SJCRH30 (cell line): Measurements from ENCODE around the gene COL4A6. TPM values are rescaled to one million over a fixed set of nuclear protein-coding genes. Genes with fewer than 3 reads are reported as not detected.

Source experiments
- DNase-seq, 2 experiments: peaks; one replicate each; pipeline ENCODE4 v3.0.0-alpha.2; 2015 to 2020
- H3K27ac ChIP-seq: fragments of 250-450 bp; sonication (Bioruptor Pico); 2 replicates; pipeline ENCODE4 v1.5.1; 2020; ENCODE audit warnings: mild to moderate bottlenecking, moderate library complexity
- H3K27me3 ChIP-seq: fragments of 250-450 bp; sonication (Bioruptor Pico); 2 replicates; pipeline ENCODE4 v1.5.1; 2020; ENCODE audit warnings: mild to moderate bottlenecking, moderate library complexity
- H3K36me3 ChIP-seq: fragments of 250-450 bp; sonication (Bioruptor Pico); 2 replicates; pipeline ENCODE4 v1.5.1; 2020; ENCODE audit warnings: mild to moderate bottlenecking, moderate library complexity
- H3K4me1 ChIP-seq: fragments of 250-450 bp; sonication (Bioruptor Pico); 2 replicates; pipeline ENCODE4 v1.5.1; 2020; ENCODE audit warnings: mild to moderate bottlenecking, moderate library complexity
- H3K4me3 ChIP-seq: fragments of 250-450 bp; sonication (Bioruptor Pico); 2 replicates; pipeline ENCODE4 v1.5.1; 2020; ENCODE audit warnings: mild to moderate bottlenecking, moderate library complexity
- H3K9me3 ChIP-seq: fragments of 250-450 bp; sonication (Bioruptor Pico); replicated peaks from 2 replicates; pipeline ENCODE4 v1.5.1; 2020; ENCODE audit warnings: mild to moderate bottlenecking, moderate library complexity
- total RNA-seq: library from RNA; depleted of rRNA; stranded (reverse); fragments of >200 nt; shearing (Covaris generic); gene quantifications from 2 replicates; pipeline ENCODE4 v1.2.3, GENCODE V29; 2014; rRNA removed

The COL4A6 gene
- total RNA-seq, 1 experiment from 2014 or later = 0.18 TPM

GRCh38 chrX:108126661-108127060 lies 311.6 kb downstream of the COL4A6 start:
- Histone ChIP-seq H3K9me3 (no peaks in the 10 kb centered on the region), H3K27me3 (no peaks in the 10 kb centered on the region), H3K4me3 (no peak overlapping the region), H3K4me1 (no peaks in the 10 kb centered on the region; the same call in 1 of the 2 replicates), H3K36me3 (no peaks in the 10 kb centered on the region), H3K27ac (no peak overlapping the region)
- no peak for DNase-seq

GRCh38 chrX:108123591-108124366 lies 314.4 kb downstream of the COL4A6 start:
- Histone ChIP-seq H3K27ac (no peak overlapping the region), H3K4me1 (no peaks in the 10 kb centered on the region; the same call in 1 of the 2 replicates), H3K36me3 (no peaks in the 10 kb centered on the region), H3K4me3 (no peak overlapping the region), H3K9me3 (no peaks in the 10 kb centered on the region), H3K27me3 (no peaks in the 10 kb centered on the region)
- no peak for DNase-seq

GRCh38 chrX:108122748-108123147 lies 315.5 kb downstream of the COL4A6 start:
- H3K4me3 ChIP-seq = no peak overlapping the region
- H3K36me3 ChIP-seq = no peaks in the 10 kb centered on the region
- peak; percentile 51 to 70 for DNase-seq
- no peaks in the 10 kb centered on the region; the same call in 1 of the 2 replicates for H3K4me1 ChIP-seq
- H3K9me3 ChIP-seq = no peaks in the 10 kb centered on the region
- no peaks in the 10 kb centered on the region for H3K27me3 ChIP-seq
- H3K27ac ChIP-seq = peak overlapping the region; percentile 35

GRCh38 chrX:108121291-108121690 lies 316.9 kb downstream of the COL4A6 start:
- Histone ChIP-seq H3K4me1 (peaks cover 4% of the 10 kb centered on the region; the same call in 1 of the 2 replicates), H3K27me3 (no peaks in the 10 kb centered on the region), H3K9me3 (no peaks in the 10 kb centered on the region), H3K36me3 (no peaks in the 10 kb centered on the region), H3K4me3 (no peak overlapping the region), H3K27ac (no peak overlapping the region)
- no peak for DNase-seq

- Histone ChIP-seq H3K36me3 (no peaks in the 10 kb centered on the region), H3K27ac (no peak overlapping the region; the same call in 1 of the 2 replicates), H3K27me3 (no peaks in the 10 kb centered on the region), H3K4me1 (peaks cover 4% of the 10 kb centered on the region; the same call in 1 of the 2 replicates), H3K4me3 (no peak overlapping the region), H3K9me3 (no peaks in the 10 kb centered on the region)
- DNase-seq = peak in 1 of 2 experiments; percentile 2
Observed at GRCh38 chrX:108117988-108118387, 320.2 kb downstream of the COL4A6 start.

GRCh38 chrX:108114541-108114940 lies 323.7 kb downstream of the COL4A6 start:
- Histone ChIP-seq H3K4me1 (peaks cover 4% of the 10 kb centered on the region; the same call in 1 of the 2 replicates), H3K27me3 (no peaks in the 10 kb centered on the region), H3K4me3 (no peak overlapping the region), H3K9me3 (no peaks in the 10 kb centered on the region), H3K27ac (no peak overlapping the region), H3K36me3 (no peaks in the 10 kb centered on the region)
- no peak for DNase-seq

Other genes with a start within 250 kb of the COL4A6 start
- gene COL4A5, start 1.4 kb upstream of the COL4A6 start, total RNA-seq = 6.4 and 9.5 TPM in 2 replicates